Measurements from ENCODE around the gene B4GALT5.
A peak's percentile ranks its signal among the peaks of the same experiment; 100 is the strongest.

B4GALT5 gene

DNA sequence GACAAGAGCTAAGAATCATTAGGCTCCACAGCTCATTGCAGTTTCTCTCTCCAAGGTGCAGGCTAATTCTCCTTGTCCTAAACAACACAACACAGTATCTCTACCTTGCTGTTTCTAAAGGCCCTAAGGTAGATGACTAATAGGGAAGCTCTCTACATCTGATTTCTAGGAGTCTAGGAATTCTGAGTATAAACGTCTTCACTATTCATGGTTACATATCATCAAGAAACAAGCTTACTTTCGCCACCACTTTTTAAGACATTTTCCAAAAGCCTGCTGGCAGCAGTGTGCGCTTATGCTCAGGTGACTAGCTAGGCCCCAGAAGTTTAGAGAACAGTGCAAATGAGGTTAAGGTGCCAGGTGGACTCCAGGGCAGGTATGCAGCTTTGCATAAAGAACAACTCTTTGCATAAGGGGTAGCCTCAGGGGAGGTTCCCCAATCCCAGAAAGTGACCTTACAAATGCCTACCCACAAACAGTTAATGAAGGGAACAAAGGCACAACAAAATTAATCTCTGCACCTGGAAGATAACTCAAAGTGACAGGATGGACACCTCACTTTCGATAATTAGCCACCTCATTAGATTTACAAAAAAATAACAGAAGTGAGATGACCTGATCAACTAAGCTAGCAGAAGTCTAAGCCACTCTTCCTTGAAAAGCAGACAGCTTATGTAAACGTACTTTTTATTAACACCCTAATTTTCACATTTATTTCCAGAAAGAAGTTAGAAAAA lies 20.1 kb downstream of the B4GALT5 start:
- Histone ChIP-seq H2AK5ac (ENCODE audit: low read length) (no peak overlapping the region), H2BK15ac (replicated peaks; ENCODE audit: low read depth) (no peak overlapping the region), H2BK5ac (ENCODE audit: low read length) (no peak overlapping the region), H3K4me3 (ENCODE audit: low read length) (no peak overlapping the region), H3K56ac (ENCODE audit: low read length) (no peak overlapping the region), H4K5ac (ENCODE audit: low read length) (no peak overlapping the region), H3K27ac (ENCODE audit: low read depth, low read length) (no peak overlapping the region), H4K8ac (ENCODE audit: low read depth, low read length) (no peak overlapping the region), H3K4me1 (ENCODE audit: control insufficient read depth, low read depth, low read length) (peaks cover 5% of the 10 kb centered on the region), H3K4me2 (ENCODE audit: low read length) (no peak overlapping the region), H3K27me3 (ENCODE audit: insufficient read depth, low read length, poor library complexity) (no peaks in the 10 kb centered on the region), H3K79me1 (ENCODE audit: low read length) (peaks cover 2% of the 10 kb centered on the region), H3K23ac (ENCODE audit: low read length) (no peak overlapping the region), H3K9ac (ENCODE audit: low read length) (no peak overlapping the region), H3K36me3 (ENCODE audit: control insufficient read depth, insufficient read depth, low read length) (no peaks in the 10 kb centered on the region), H3K18ac (ENCODE audit: low read length) (no peak overlapping the region), H3K4ac (ENCODE audit: low read depth, low read length) (no peak overlapping the region), H3K79me2 (ENCODE audit: control insufficient read depth, insufficient read depth, low read length) (peaks cover 69% of the 10 kb centered on the region), H2BK120ac (ENCODE audit: low read depth, low read length) (no peak overlapping the region)
- no peak for DNase-seq
- no CpG with 5 or more reads among the region's 5 CpGs for WGBS (ENCODE audit: extremely low coverage, insufficient coverage, low lambda C conversion rate)

- no peak overlapping the region for H4K8ac ChIP-seq (ENCODE audit: low read depth, low read length)
- H2AK5ac ChIP-seq (ENCODE audit: low read length) = no peak overlapping the region
- no peak overlapping the region for H3K4ac ChIP-seq (ENCODE audit: low read depth, low read length)
- no peaks in the 10 kb centered on the region for H3K36me3 ChIP-seq (ENCODE audit: control insufficient read depth, insufficient read depth, low read length)
- H3K4me1 ChIP-seq (ENCODE audit: control insufficient read depth, low read depth, low read length) = peaks cover 8% of the 10 kb centered on the region
- H3K27me3 ChIP-seq (ENCODE audit: insufficient read depth, low read length, poor library complexity) = no peaks in the 10 kb centered on the region
- H3K56ac ChIP-seq (ENCODE audit: low read length) = no peak overlapping the region
- no peak overlapping the region for H3K4me3 ChIP-seq (ENCODE audit: low read length)
- H3K79me1 ChIP-seq (ENCODE audit: low read length) = no peaks in the 10 kb centered on the region
- no peak overlapping the region for H3K27ac ChIP-seq (ENCODE audit: low read depth, low read length)
- no peak for DNase-seq
- H2BK120ac ChIP-seq (ENCODE audit: low read depth, low read length) = no peak overlapping the region
- H3K9ac ChIP-seq (ENCODE audit: low read length) = no peak overlapping the region
- no peak overlapping the region for H2BK15ac ChIP-seq (replicated peaks; ENCODE audit: low read depth)
- no peak overlapping the region for H3K4me2 ChIP-seq (ENCODE audit: low read length)
- H3K23ac ChIP-seq (ENCODE audit: low read length) = no peak overlapping the region
- no peak overlapping the region for H3K18ac ChIP-seq (ENCODE audit: low read length)
- peaks cover 67% of the 10 kb centered on the region for H3K79me2 ChIP-seq (ENCODE audit: control insufficient read depth, insufficient read depth, low read length)
- H4K5ac ChIP-seq (ENCODE audit: low read length) = no peak overlapping the region
- no CpG with 5 or more reads among the region's 3 CpGs for WGBS (ENCODE audit: extremely low coverage, insufficient coverage, low lambda C conversion rate)
- no peak overlapping the region for H2BK5ac ChIP-seq (ENCODE audit: low read length)
Measured at GRCh38 chr20:49692941-49693340, 20.7 kb downstream of the B4GALT5 start.

DNA sequence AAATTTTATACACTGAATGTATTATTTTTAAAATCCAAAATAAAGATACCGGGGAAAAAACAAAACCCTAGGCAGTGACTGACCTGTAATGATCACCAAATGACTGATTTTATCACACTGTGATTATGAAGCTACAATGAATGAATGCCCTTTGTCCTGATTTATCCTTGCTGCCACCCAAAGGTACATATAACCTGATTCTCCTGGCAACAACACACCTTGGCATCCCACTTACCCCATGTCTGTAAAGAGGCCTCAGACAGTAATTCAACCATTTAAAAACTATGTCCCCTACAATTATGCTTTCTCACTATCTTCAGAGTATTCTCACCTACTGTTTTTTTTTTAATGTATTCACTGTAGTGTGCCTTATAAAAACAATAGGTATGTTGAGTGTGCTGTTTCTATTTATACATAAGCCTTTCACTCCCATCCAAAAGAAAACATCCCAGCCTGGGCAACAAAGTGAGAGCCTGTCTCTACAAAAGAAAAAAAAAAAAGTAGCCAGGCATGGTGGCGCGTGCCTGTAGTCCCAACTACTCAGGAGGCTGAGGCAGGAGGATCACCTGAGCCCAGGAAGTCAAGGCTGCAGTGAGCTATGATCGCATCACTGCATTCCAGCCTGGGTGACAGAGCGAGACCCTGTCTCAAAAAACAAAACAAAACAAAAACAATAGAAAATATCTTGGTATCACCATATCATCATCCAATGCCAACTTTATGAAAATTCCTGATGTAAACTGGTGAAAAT lies 21.7 kb downstream of the B4GALT5 start:
- no peak overlapping the region for H3K4me2 ChIP-seq (ENCODE audit: low read length)
- no peak overlapping the region for H2BK15ac ChIP-seq (replicated peaks; ENCODE audit: low read depth)
- H3K56ac ChIP-seq (ENCODE audit: low read length) = no peak overlapping the region
- no peak overlapping the region for H3K27ac ChIP-seq (ENCODE audit: low read depth, low read length)
- no peak for DNase-seq
- H3K79me1 ChIP-seq (ENCODE audit: low read length) = no peaks in the 10 kb centered on the region
- no peaks in the 10 kb centered on the region for H3K36me3 ChIP-seq (ENCODE audit: control insufficient read depth, insufficient read depth, low read length)
- peaks cover 67% of the 10 kb centered on the region for H3K79me2 ChIP-seq (ENCODE audit: control insufficient read depth, insufficient read depth, low read length)
- H3K23ac ChIP-seq (ENCODE audit: low read length) = no peak overlapping the region
- WGBS (ENCODE audit: extremely low coverage, insufficient coverage, low lambda C conversion rate) = no CpG with 5 or more reads among the region's 5 CpGs
- H2BK120ac ChIP-seq (ENCODE audit: low read depth, low read length) = no peak overlapping the region
- H2BK5ac ChIP-seq (ENCODE audit: low read length) = no peak overlapping the region
- no peak overlapping the region for H3K9ac ChIP-seq (ENCODE audit: low read length)
- no peak overlapping the region for H3K18ac ChIP-seq (ENCODE audit: low read length)
- H3K4me3 ChIP-seq (ENCODE audit: low read length) = no peak overlapping the region
- H4K5ac ChIP-seq (ENCODE audit: low read length) = no peak overlapping the region
- H4K8ac ChIP-seq (ENCODE audit: low read depth, low read length) = no peak overlapping the region
- H3K4me1 ChIP-seq (ENCODE audit: control insufficient read depth, low read depth, low read length) = peaks cover 10% of the 10 kb centered on the region
- no peak overlapping the region for H3K4ac ChIP-seq (ENCODE audit: low read depth, low read length)
- H3K27me3 ChIP-seq (ENCODE audit: insufficient read depth, low read length, poor library complexity) = no peaks in the 10 kb centered on the region
- H2AK5ac ChIP-seq (ENCODE audit: low read length) = no peak overlapping the region

- WGBS (ENCODE audit: extremely low coverage, insufficient coverage, low lambda C conversion rate) = no CpG with 5 or more reads among the region's 9 CpGs
- Histone ChIP-seq H3K23ac (ENCODE audit: low read length) (no peak overlapping the region), H3K4me3 (ENCODE audit: low read length) (no peak overlapping the region), H3K27me3 (ENCODE audit: insufficient read depth, low read length, poor library complexity) (no peaks in the 10 kb centered on the region), H3K18ac (ENCODE audit: low read length) (peak overlapping the region; percentile 22), H3K79me2 (ENCODE audit: control insufficient read depth, insufficient read depth, low read length) (peaks cover 71% of the 10 kb centered on the region), H2AK5ac (ENCODE audit: low read length) (no peak overlapping the region), H3K56ac (ENCODE audit: low read length) (no peak overlapping the region), H2BK120ac (ENCODE audit: low read depth, low read length) (no peak overlapping the region), H3K27ac (ENCODE audit: low read depth, low read length) (no peak overlapping the region), H3K4ac (ENCODE audit: low read depth, low read length) (peak overlapping the region; percentile 0), H4K5ac (ENCODE audit: low read length) (no peak overlapping the region), H4K8ac (ENCODE audit: low read depth, low read length) (no peak overlapping the region), H2BK5ac (ENCODE audit: low read length) (no peak overlapping the region), H3K4me2 (ENCODE audit: low read length) (no peak overlapping the region), H3K9ac (ENCODE audit: low read length) (no peak overlapping the region), H3K79me1 (ENCODE audit: low read length) (no peaks in the 10 kb centered on the region), H2BK15ac (replicated peaks; ENCODE audit: low read depth) (no peak overlapping the region), H3K4me1 (ENCODE audit: control insufficient read depth, low read depth, low read length) (peaks cover 10% of the 10 kb centered on the region), H3K36me3 (ENCODE audit: control insufficient read depth, insufficient read depth, low read length) (no peaks in the 10 kb centered on the region)
- DNase-seq = no peak
Measured at GRCh38 chr20:49690899-49691620, 22.6 kb downstream of the B4GALT5 start.

DNA sequence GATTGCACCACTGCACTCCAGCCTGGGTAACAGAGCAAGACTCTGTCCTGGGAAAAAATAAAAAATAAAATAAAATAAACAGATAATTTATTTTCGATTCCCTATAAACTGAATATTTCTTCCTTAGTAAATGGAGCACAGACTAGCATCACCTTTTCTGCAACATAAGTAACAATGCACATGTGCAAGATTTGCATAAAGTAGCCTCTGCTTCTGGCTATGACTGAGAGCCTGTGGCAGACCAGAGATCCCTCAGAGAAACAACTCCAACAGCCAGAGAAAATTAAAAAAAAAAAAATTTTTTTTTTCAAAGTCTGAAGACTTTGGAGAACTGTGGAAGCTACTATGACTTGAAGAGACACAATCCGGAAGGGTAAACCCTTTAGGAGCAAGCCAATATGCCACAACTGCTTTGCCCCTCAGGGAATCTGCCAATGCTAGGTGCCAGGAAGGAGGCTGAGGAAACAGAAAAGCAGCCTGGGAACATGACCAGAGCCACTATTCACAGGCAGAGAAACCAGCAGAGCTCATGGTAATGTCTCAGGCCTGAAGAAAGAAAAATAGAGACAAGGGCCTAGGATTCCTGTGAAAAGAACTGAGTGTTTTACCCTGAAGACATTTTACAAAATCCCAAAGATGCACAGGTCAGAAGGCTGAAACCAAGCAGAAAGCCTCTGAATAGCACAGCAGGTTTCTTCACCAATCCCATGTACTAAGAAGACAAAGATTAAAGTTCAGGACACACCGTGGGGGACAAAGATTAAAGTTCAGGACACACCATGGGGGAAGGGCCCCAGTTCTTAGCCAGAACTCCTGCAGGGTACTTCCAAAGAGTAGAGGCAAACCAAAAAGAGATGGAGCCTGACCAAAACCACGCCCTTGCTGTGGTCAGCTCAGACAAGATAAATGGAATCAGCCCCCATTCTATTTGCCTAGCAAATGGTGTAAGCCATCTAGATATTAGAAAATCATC lies 25.8 kb downstream of the B4GALT5 start:
- no peak overlapping the region for H3K23ac ChIP-seq (ENCODE audit: low read length)
- H3K4me1 ChIP-seq (ENCODE audit: control insufficient read depth, low read depth, low read length) = peaks cover 7% of the 10 kb centered on the region
- H3K4ac ChIP-seq (ENCODE audit: low read depth, low read length) = peak overlapping the region; percentile 36
- no peaks in the 10 kb centered on the region for H3K27me3 ChIP-seq (ENCODE audit: insufficient read depth, low read length, poor library complexity)
- no peak overlapping the region for H2BK15ac ChIP-seq (replicated peaks; ENCODE audit: low read depth)
- H3K9ac ChIP-seq (ENCODE audit: low read length) = no peak overlapping the region
- peak overlapping the region; percentile 59 for H4K5ac ChIP-seq (ENCODE audit: low read length)
- no peaks in the 10 kb centered on the region for H3K36me3 ChIP-seq (ENCODE audit: control insufficient read depth, insufficient read depth, low read length)
- peak overlapping the region; percentile 94 for H3K18ac ChIP-seq (ENCODE audit: low read length)
- H3K4me2 ChIP-seq (ENCODE audit: low read length) = no peak overlapping the region
- H3K56ac ChIP-seq (ENCODE audit: low read length) = no peak overlapping the region
- DNase-seq = peak; percentile 69
- H2AK5ac ChIP-seq (ENCODE audit: low read length) = no peak overlapping the region
- peak overlapping the region; percentile 33 for H3K27ac ChIP-seq (ENCODE audit: low read depth, low read length)
- peak overlapping the region; percentile 51 for H2BK120ac ChIP-seq (ENCODE audit: low read depth, low read length)
- H3K79me2 ChIP-seq (ENCODE audit: control insufficient read depth, insufficient read depth, low read length) = peaks cover 65% of the 10 kb centered on the region
- WGBS (ENCODE audit: extremely low coverage, insufficient coverage, low lambda C conversion rate) = no CpG with 5 or more reads among the region's 4 CpGs
- no peak overlapping the region for H4K8ac ChIP-seq (ENCODE audit: low read depth, low read length)
- H3K79me1 ChIP-seq (ENCODE audit: low read length) = peaks cover 5% of the 10 kb centered on the region
- H2BK5ac ChIP-seq (ENCODE audit: low read length) = no peak overlapping the region
- H3K4me3 ChIP-seq (ENCODE audit: low read length) = no peak overlapping the region

All from mesendoderm (in vitro differentiated cells).